GM23248 (cell line): ENCODE results near the gene TAF4. TPM values are rescaled to one million over a fixed set of nuclear protein-coding genes. Genes with fewer than 3 reads are reported as not detected.

Experiments
- DNase-seq: peaks from one replicate; pipeline ENCODE4 v3.0.0-alpha.2; 2015
- H2AFZ ChIP-seq: fragments of 200-600 bp; sonication (generic); 2 replicates; pipeline ENCODE4 v1.6.1; 2016; ENCODE audit warnings: antibody characterized with exemption
- H3F3A ChIP-seq: fragments of 200-600 bp; sonication (generic); 2 replicates; pipeline ENCODE4 v1.6.1; 2016; ENCODE audit warnings: mild to moderate bottlenecking, antibody characterized with exemption, mixed run types; ENCODE audit not compliant: insufficient read depth
- H3K27ac ChIP-seq: fragments of 200-600 bp; sonication (generic); 2 replicates; pipeline ENCODE4 v1.5.1; 2016; ENCODE audit warnings: mild to moderate bottlenecking
- H3K27me3 ChIP-seq: fragments of 200-600 bp; sonication (generic); replicated peaks from 2 replicates; pipeline ENCODE4 v1.6.1; 2016; ENCODE audit warnings: mild to moderate bottlenecking; ENCODE audit not compliant: insufficient read depth
- H3K36me3 ChIP-seq: fragments of 200-600 bp; sonication (generic); 2 replicates; pipeline ENCODE4 v1.6.1; 2016; ENCODE audit warnings: low read depth, mild to moderate bottlenecking
- H3K4me1 ChIP-seq: fragments of 200-600 bp; sonication (generic); 2 replicates; pipeline ENCODE4 v1.6.1; 2016; ENCODE audit warnings: mild to moderate bottlenecking; ENCODE audit not compliant: insufficient read depth
- H3K4me2 ChIP-seq: fragments of 200-600 bp; sonication (generic); one replicate; pipeline ENCODE4 v1.6.1; 2016; ENCODE audit warnings: mild to moderate bottlenecking; ENCODE audit not compliant: unreplicated experiment
- H3K4me3 ChIP-seq: fragments of 200-600 bp; sonication (generic); 2 replicates; pipeline ENCODE4 v1.5.1; 2016; ENCODE audit warnings: mild to moderate bottlenecking
- H3K79me2 ChIP-seq: fragments of 200-600 bp; sonication (generic); 2 replicates; pipeline ENCODE4 v1.6.1; 2016; ENCODE audit warnings: mild to moderate bottlenecking; ENCODE audit not compliant: insufficient read depth
- H3K9ac ChIP-seq: fragments of 200-600 bp; sonication (generic); 2 replicates; pipeline ENCODE4 v1.6.1; 2016; ENCODE audit warnings: mild to moderate bottlenecking
- H3K9me2 ChIP-seq: fragments of 200-600 bp; sonication (generic); 2 replicates; pipeline ENCODE4 v1.6.1; 2016; ENCODE audit warnings: mixed run types, mild to moderate bottlenecking, moderate library complexity; ENCODE audit not compliant: insufficient read depth
- H3K9me3 ChIP-seq: fragments of 200-600 bp; sonication (generic); one replicate; pipeline ENCODE4 v1.6.1; 2017; ENCODE audit warnings: low read depth
- H4K20me1 ChIP-seq: fragments of 200-600 bp; sonication (generic); 2 replicates; pipeline ENCODE4 v1.6.0; 2016; ENCODE audit not compliant: insufficient read depth
- EZH2 ChIP-seq: fragments of 200-600 bp; sonication (generic); IDR thresholded peaks from 2 replicates; pipeline ENCODE4 v1.6.1; 2018; ENCODE audit warnings: antibody characterized with exemption, mild to moderate bottlenecking; ENCODE audit not compliant: insufficient read depth, poor library complexity, severe bottlenecking
- EZH2phosphoT487 ChIP-seq: fragments of 200-600 bp; sonication (generic); IDR thresholded peaks from 2 replicates; pipeline ENCODE4 v1.6.1; 2018; ENCODE audit warnings: antibody characterized with exemption, moderate library complexity, mild to moderate bottlenecking, low read depth; ENCODE audit not compliant: insufficient read depth
- WGBS, 2 experiments: methylation state at CpG; one replicate each; pipeline ENCODE4 v1.1.6; 2015 to 2017; ENCODE audit warnings: low lambda C conversion rate in 2 of 2, low coverage in 1 of 2; ENCODE audit errors: missing lambda C conversion rate in 2 of 2; 5-methylcytosine and 5-hydroxymethylcytosine counted together
- in situ Hi-C: fragments of 300-500 bp; cut with MboI; formaldehyde crosslinking; loops from 2 replicates; pipeline ENCODE4 v1.15.0; 2020
- polyA plus RNA-seq: library from polyadenylated mRNA; unstranded; fragments of >200 nt; fragmentation: Nextera tagmentation; extraction: Ambion mirVana; gene quantifications from 2 replicates; pipeline ENCODE4 v1.2.1, GENCODE V29; 2016
- total RNA-seq: library from RNA; depleted of rRNA; stranded (reverse); fragments of >200 nt; shearing (Covaris generic); gene quantifications from 2 replicates; pipeline ENCODE4 v1.2.3, GENCODE V29; 2014

The TAF4 gene
- total and polyA plus RNA-seq, 2 experiments from 2014 or later, result 1.4 to 2.9 TPM

DNA sequence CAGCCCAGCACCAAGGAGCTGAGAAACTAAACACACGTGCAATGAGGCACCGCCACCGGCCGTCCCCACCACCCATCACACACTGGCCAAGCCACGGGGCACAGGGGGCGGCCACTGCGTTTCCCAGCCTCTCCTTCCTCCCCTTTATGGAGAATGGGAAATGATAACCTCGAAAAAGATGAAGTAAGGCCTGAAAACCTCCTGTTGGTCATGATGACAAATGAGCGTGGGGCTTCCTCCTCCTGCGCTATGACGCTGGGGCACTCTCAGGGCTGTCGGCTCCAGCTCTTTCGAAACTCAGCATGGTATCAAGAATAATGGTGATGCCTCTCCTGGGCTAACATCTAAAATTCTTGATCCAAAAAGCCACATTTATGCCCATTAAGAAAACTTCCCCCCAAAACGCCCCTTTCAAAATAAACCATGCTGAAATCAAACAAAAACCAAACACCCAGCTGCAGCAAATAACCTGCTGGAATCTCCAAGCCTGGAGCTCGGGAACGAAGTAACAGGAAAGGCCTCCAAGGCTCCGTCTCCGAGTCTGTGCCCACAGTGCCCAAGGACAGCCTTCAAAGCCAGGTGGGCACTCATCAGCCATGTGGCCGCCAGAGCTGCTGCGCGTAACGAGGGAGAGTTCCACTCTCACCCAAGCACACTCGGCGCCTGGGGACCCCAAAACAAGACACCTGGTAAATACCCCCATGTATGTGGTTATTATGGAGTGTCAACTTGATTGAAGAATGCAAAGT, 50.0 kb downstream of the TAF4 start:
- Histone ChIP-seq H3K4me2 (no peak overlapping the region), H4K20me1 (no peaks in the 10 kb centered on the region), H3K27ac (no peak overlapping the region), H3K9me3 (no peaks in the 10 kb centered on the region), H3K4me1 (no peaks in the 10 kb centered on the region), H3K9me2 (no peaks in the 10 kb centered on the region), H3K79me2 (peaks cover 52% of the 10 kb centered on the region), H3K4me3 (no peak overlapping the region), H3F3A (no peaks in the 10 kb centered on the region), H3K36me3 (no peaks in the 10 kb centered on the region), H2AFZ (no peak overlapping the region), H3K9ac (no peak overlapping the region), H3K27me3 (no peaks in the 10 kb centered on the region)
- no peak for DNase-seq
- TF ChIP-seq EZH2 (no peak), EZH2phosphoT487 (no peak)
- 90 to 94% methylated on average over 22 to 24 of the region's 24 CpGs for WGBS, 2 experiments
- in situ Hi-C loops, result loop anchor here (25.0 kb wide), 1 partner anchor 372 kb away; the partner anchor contains the start of gene RPS21

DNA sequence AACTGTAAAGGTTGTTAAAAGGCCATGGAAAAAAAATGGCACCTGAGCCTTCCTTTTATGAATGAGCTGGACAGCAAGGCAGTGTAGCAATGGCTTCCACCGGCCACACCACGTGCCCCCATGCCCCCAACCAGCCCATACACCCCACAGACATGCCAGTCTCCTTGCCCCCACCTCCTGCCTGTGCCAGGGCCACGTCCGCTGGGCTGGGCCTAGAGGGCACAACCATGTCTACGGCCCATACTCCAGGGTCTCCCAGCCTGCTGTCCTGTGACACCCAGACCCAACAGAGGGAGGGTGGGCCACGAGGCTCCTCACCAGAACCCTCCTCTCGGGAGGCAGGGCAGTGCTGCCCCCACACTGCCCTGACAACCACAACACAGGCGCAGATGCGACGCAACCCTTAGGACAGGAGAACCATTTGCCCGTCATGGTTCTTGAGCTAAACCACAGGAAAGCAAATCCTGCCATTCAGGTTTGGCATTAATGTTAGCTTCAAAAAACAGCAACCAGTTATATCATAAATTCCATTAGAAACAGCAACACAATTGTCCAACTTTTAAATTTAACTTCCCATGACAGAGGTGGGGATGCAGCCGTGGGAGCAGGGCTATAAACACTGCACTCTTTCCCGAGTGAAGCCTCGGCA, 50.7 kb downstream of the TAF4 start:
- TF ChIP-seq EZH2phosphoT487 (no peak), EZH2 (no peak)

DNA sequence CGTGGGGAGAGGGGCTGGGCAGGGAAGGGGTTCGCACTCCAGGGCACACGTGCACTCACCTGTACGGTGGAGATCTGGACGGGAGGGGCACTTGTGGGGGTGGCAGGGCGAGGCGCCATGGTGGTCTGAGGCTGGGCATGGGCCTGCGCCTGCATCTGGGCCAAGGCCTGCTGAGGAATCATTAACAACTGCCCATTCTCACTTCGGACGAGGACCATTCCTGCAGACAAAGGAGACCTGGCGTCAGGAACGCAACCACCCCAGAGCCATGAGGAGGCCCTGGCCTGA, 51.2 kb downstream of the TAF4 start:
- Histone ChIP-seq H3K9ac (no peak overlapping the region), H3K9me3 (no peaks in the 10 kb centered on the region), H3K4me3 (no peak overlapping the region), H3K27ac (no peak overlapping the region), H3K4me2 (no peak overlapping the region), H3K79me2 (peaks cover 39% of the 10 kb centered on the region), H3K27me3 (no peaks in the 10 kb centered on the region), H3K9me2 (no peaks in the 10 kb centered on the region), H2AFZ (no peak overlapping the region), H3K4me1 (no peaks in the 10 kb centered on the region), H3K36me3 (no peaks in the 10 kb centered on the region), H4K20me1 (no peaks in the 10 kb centered on the region), H3F3A (no peaks in the 10 kb centered on the region)
- no peak for DNase-seq
- in situ Hi-C loops, result loop anchor here (25.0 kb wide), 1 partner anchor 373 kb away; the partner anchor contains the start of gene RPS21
- 85% methylated on average over 12 of the region's 12 CpGs for WGBS, 2 experiments
- TF ChIP-seq EZH2, result no peak
- no peak for TF ChIP-seq EZH2phosphoT487

More for the DNA sequence above, 50.7 kb downstream of the TAF4 start:
- no peaks in the 10 kb centered on the region for H3K36me3 ChIP-seq
- no peak for DNase-seq
- no peaks in the 10 kb centered on the region for H3K27me3 ChIP-seq
- WGBS, 2 experiments, result 88 to 91% methylated on average over 13 to 14 of the region's 14 CpGs
- H2AFZ ChIP-seq, result no peak overlapping the region
- no peaks in the 10 kb centered on the region for H3K4me1 ChIP-seq
- H3K4me2 ChIP-seq, result no peak overlapping the region
- in situ Hi-C loops, result loop anchor here (25.0 kb wide), 1 partner anchor 372 kb away; the partner anchor contains the start of gene RPS21
- no peak overlapping the region for H3K27ac ChIP-seq
- no peaks in the 10 kb centered on the region for H3K9me2 ChIP-seq
- no peak overlapping the region for H3K4me3 ChIP-seq
- peaks cover 45% of the 10 kb centered on the region for H3K79me2 ChIP-seq
- H4K20me1 ChIP-seq, result no peaks in the 10 kb centered on the region
- H3F3A ChIP-seq, result no peaks in the 10 kb centered on the region
- H3K9me3 ChIP-seq, result no peaks in the 10 kb centered on the region
- no peak overlapping the region for H3K9ac ChIP-seq

DNA sequence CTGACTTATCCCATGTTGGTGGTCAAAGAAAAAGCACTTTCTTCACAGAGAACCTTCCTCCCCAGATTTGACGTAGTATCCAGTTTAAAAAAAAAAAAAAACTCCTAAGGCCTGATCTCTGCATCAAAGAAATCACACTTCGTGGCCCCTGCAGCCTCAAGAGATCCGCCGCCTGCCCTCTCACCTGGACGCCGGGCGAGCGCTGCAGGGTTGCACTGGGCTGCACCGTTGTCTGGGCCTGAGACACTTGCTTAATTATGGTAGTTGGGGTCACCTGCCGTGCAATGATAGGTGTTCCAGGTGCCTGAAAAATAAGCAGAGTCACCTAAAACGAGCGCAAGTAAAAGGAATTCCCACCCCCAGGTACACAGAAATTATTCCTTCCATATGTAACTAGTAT, 53.0 kb downstream of the TAF4 start:
- no peaks in the 10 kb centered on the region for H3F3A ChIP-seq
- in situ Hi-C loops, result loop anchor here (25.0 kb wide), 1 partner anchor 375 kb away; the partner anchor contains the start of gene RPS21
- no peak overlapping the region for H2AFZ ChIP-seq
- WGBS, 2 experiments, result 91 to 94% methylated on average over 12 of the region's 12 CpGs
- no peaks in the 10 kb centered on the region for H4K20me1 ChIP-seq
- H3K9me2 ChIP-seq, result no peaks in the 10 kb centered on the region
- H3K4me2 ChIP-seq, result no peak overlapping the region
- no peak overlapping the region for H3K9ac ChIP-seq
- H3K4me3 ChIP-seq, result no peak overlapping the region
- DNase-seq, result no peak
- no peaks in the 10 kb centered on the region for H3K27me3 ChIP-seq
- TF ChIP-seq EZH2, result no peak
- no peak for TF ChIP-seq EZH2phosphoT487
- no peak overlapping the region for H3K27ac ChIP-seq
- H3K36me3 ChIP-seq, result 0 out of 2 replicates have a peak, but pooled peaks cover 6% of the 10 kb centered on the region
- peaks cover 23% of the 10 kb centered on the region for H3K79me2 ChIP-seq
- H3K4me1 ChIP-seq, result no peaks in the 10 kb centered on the region
- no peaks in the 10 kb centered on the region for H3K9me3 ChIP-seq
